Astrocyte (in vitro differentiated cells and primary cell): Measurements from ENCODE around the gene RAB31.

ENCODE experiments used
- EZH2 ChIP-seq: IDR thresholded peaks from 2 replicates; pipeline ENCODE4 v1.6.1; 2012; ENCODE audit warnings: mild to moderate bottlenecking, low read length, inconsistent platforms; ENCODE audit not compliant: insufficient read depth
- TF ChIP-seq, protein P1 (sequence below): IDR thresholded peaks from 2 replicates; pipeline ENCODE4 v1.5.1; 2011; ENCODE audit warnings: low read depth, mild to moderate bottlenecking, inconsistent platforms, low read length, moderate library complexity; ENCODE audit not compliant: insufficient read depth

- TF ChIP-seq, protein P1, sequence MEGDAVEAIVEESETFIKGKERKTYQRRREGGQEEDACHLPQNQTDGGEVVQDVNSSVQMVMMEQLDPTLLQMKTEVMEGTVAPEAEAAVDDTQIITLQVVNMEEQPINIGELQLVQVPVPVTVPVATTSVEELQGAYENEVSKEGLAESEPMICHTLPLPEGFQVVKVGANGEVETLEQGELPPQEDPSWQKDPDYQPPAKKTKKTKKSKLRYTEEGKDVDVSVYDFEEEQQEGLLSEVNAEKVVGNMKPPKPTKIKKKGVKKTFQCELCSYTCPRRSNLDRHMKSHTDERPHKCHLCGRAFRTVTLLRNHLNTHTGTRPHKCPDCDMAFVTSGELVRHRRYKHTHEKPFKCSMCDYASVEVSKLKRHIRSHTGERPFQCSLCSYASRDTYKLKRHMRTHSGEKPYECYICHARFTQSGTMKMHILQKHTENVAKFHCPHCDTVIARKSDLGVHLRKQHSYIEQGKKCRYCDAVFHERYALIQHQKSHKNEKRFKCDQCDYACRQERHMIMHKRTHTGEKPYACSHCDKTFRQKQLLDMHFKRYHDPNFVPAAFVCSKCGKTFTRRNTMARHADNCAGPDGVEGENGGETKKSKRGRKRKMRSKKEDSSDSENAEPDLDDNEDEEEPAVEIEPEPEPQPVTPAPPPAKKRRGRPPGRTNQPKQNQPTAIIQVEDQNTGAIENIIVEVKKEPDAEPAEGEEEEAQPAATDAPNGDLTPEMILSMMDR, result no peak
- TF ChIP-seq EZH2, result no peak
Measured at GRCh38 chr18:9902832-9903231, 194.7 kb downstream of the RAB31 start.
